Stimulated activated naive B cell treated with anti-CD40 and anti-IgM and Interleukin-4, amounts not matched to agents 10 μg/mL and 1 μg/mL and 100 μg/mL, for 72 hours (primary cell): ENCODE data around the gene MYH9.
A peak's percentile ranks its signal among the peaks of the same experiment; 100 is the strongest.

ENCODE experiments used
- ATAC-seq, 2 donors: fragments of 150-1000 bp; cut with Tn5 transposase; replicated peaks; 2 replicates each; pipeline ENCODE4 v1.10.0; 2021; ENCODE audit warnings: moderate library complexity in 1 of 2
- DNase-seq: peaks from one replicate; pipeline ENCODE4 v3.0.0; 2021
- H3K27ac Mint-ChIP-seq: one replicate; pipeline ENCODE4 v1.8.0; 2022; ENCODE audit warnings: mild to moderate bottlenecking, mixed read lengths
- H3K27me3 Mint-ChIP-seq, 2 donors: one replicate each; pipeline ENCODE4 v1.8.0; 2022; ENCODE audit warnings: mixed read lengths in 2 of 2
- H3K36me3 Mint-ChIP-seq, 2 donors: one replicate each; pipeline ENCODE4 v1.8.0; 2022; ENCODE audit warnings: mixed read lengths in 2 of 2, mild to moderate bottlenecking in 1 of 2
- H3K4me1 Mint-ChIP-seq, 2 donors: one replicate each; pipeline ENCODE4 v1.8.0; 2022; ENCODE audit warnings: mixed read lengths in 2 of 2, mild to moderate bottlenecking in 1 of 2
- H3K4me3 Mint-ChIP-seq, 2 donors: one replicate each; pipeline ENCODE4 v1.8.0; 2022; ENCODE audit warnings: mild to moderate bottlenecking in 2 of 2, mixed read lengths in 2 of 2, moderate library complexity in 1 of 2
- H3K9me3 Mint-ChIP-seq, 2 donors: one replicate each; pipeline ENCODE4 v1.8.0; 2022; ENCODE audit warnings: mixed read lengths in 2 of 2, mild to moderate bottlenecking in 1 of 2

The MYH9 gene

GRCh38 chr22:36348760-36349159 lies 39.0 kb downstream of the MYH9 start:
- no peak for ATAC-seq
- Mint-ChIP-seq H3K4me1 (peaks cover 49 to 89% of the 10 kb centered on the region in 2 donors), H3K27me3 (no peaks in the 10 kb centered on the region), H3K36me3 (peaks cover 30 to 57% of the 10 kb centered on the region in 2 donors), H3K9me3 (no peaks in the 10 kb centered on the region), H3K27ac (peak overlapping the region; percentile 42), H3K4me3 (no peak overlapping the region)
- no peak for DNase-seq

DNA sequence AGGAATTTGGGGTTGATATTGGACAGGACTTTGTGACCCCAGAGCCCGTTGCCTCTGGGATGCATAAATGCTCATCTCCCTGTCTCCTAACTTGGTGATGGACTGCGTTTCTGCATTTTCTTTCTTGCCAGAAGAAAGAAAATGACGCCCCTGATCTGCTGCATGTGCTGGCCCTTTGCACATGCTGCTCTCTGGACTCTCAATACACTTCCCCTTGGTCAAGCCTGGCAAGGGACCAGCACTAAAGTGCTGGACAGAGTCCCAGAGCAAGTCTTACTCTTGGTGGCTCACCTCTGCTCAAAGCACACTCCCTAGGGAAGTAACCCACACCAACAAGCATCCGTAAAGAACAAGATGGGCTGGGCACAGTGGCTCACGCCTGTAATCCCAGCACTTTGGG lies 40.7 kb downstream of the MYH9 start:
- ATAC-seq (no peak), DNase-seq (no peak)
- no peaks in the 10 kb centered on the region for H3K9me3 Mint-ChIP-seq
- H3K27me3 Mint-ChIP-seq = no peaks in the 10 kb centered on the region
- no peak overlapping the region for H3K4me3 Mint-ChIP-seq
- peaks cover 37 to 63% of the 10 kb centered on the region in 2 donors for H3K36me3 Mint-ChIP-seq
- H3K27ac Mint-ChIP-seq = no peak overlapping the region
- H3K4me1 Mint-ChIP-seq = peaks cover 44 to 89% of the 10 kb centered on the region in 2 donors

DNA sequence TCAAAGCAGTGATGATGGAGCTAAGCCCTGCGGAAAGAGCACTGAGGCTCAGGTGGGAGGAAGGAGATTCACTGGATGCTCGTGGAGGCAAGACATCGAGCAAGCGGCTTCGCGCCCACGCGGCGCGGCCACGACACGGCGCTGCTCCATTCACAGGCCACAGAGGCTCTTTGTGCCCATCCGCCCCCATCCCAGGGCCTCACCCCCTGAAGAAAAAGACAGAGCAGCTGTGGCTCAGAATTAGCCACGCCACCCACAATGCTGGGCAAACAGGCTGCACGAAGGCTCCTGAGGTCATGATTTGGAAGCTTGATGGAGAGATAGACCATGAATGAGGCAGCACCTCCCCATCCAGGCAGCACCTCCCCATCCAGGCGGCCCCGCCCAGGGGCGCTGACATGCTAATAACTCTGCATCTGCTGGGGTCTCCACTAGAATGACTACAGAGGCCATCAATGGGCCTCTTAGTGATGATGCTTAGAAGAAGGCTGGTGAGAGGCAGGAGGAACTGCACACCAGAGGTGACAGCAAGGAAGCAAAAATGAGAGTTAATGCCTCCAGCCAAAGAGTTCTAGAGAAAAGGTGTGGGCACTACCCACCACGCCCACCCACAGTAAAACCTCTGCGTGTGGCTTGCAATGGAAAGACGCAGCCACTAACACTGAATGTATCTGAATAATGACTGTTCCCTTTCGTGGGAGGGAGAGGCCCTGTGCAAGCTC lies 43.5 kb downstream of the MYH9 start:
- H3K27ac Mint-ChIP-seq = peak overlapping the region; percentile 94
- peak; percentile 58 for DNase-seq
- H3K9me3 Mint-ChIP-seq = no peaks in the 10 kb centered on the region
- no peaks in the 10 kb centered on the region for H3K27me3 Mint-ChIP-seq
- peak; percentile 91 for ATAC-seq
- H3K4me1 Mint-ChIP-seq = peaks cover 41 to 77% of the 10 kb centered on the region in 2 donors
- H3K36me3 Mint-ChIP-seq = peaks cover 56 to 78% of the 10 kb centered on the region in 2 donors
- H3K4me3 Mint-ChIP-seq = peak overlapping the region; percentile 71 to 72

DNA sequence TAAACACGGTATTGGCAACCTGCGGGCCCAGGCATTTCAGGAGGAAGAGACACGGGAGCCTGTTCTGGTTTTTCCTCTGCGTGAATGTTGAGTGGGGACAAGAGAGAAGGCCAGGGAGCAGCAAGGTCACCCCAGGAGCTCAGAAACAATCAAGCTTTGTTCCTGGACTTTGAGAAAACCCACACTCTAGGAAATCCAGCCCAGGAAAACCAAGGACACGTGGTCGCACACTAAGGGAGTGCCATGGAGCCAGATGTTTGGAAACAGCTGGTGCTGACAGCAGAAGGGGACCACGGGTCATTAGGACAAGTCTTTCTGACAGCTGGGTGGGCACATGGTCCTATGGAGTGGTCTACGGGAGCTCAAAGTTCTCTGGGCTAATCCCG lies 44.1 kb downstream of the MYH9 start:
- peak overlapping the region; percentile 94 for H3K27ac Mint-ChIP-seq
- no peak for DNase-seq

GRCh38 chr22:36343070-36343719 lies 44.6 kb downstream of the MYH9 start:
- H3K4me3 Mint-ChIP-seq = no peak overlapping the region
- peaks cover 40 to 82% of the 10 kb centered on the region in 2 donors for H3K4me1 Mint-ChIP-seq
- DNase-seq = no peak
- H3K27ac Mint-ChIP-seq = peak overlapping the region; percentile 94
- peaks cover 61 to 82% of the 10 kb centered on the region in 2 donors for H3K36me3 Mint-ChIP-seq
- no peaks in the 10 kb centered on the region for H3K27me3 Mint-ChIP-seq
- no peak for ATAC-seq
- H3K9me3 Mint-ChIP-seq = no peaks in the 10 kb centered on the region

More for the DNA sequence above, 44.1 kb downstream of the MYH9 start:
- Mint-ChIP-seq H3K27me3 (no peaks in the 10 kb centered on the region), H3K4me3 (peak overlapping the region in 1 of 2 donors; percentile 30), H3K36me3 (peaks cover 60 to 78% of the 10 kb centered on the region in 2 donors), H3K4me1 (peaks cover 40 to 77% of the 10 kb centered on the region in 2 donors), H3K9me3 (no peaks in the 10 kb centered on the region)
- ATAC-seq = no peak

DNA sequence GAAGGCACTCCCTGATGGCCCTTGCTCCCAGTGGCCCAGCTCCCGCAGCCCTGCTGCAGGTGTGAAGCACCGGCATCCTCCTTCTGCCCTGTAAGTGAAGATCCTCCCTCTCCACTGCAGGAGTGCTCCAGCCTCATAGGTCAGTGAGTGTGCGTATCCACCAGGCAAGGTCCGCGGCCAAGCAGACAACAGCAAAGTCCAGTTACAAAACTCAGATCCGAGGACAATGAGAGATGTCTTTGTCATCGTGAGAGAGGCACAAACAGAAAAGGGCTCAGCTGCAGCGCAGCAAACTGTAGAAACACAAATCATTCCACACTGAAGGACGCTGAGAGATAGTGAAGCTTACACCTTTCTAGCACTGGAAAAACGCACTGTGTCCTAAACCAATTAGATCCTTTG lies 46.1 kb downstream of the MYH9 start:
- Mint-ChIP-seq H3K36me3 (peaks cover 62 to 78% of the 10 kb centered on the region in 2 donors), H3K9me3 (no peaks in the 10 kb centered on the region), H3K4me3 (no peak overlapping the region), H3K27me3 (no peaks in the 10 kb centered on the region), H3K4me1 (peaks cover 42 to 86% of the 10 kb centered on the region in 2 donors), H3K27ac (peak overlapping the region; percentile 25)
- DNase-seq (no peak), ATAC-seq (no peak)

- no peak for ATAC-seq
- Mint-ChIP-seq H3K27ac (peak overlapping the region; percentile 92), H3K9me3 (no peaks in the 10 kb centered on the region), H3K4me3 (peak overlapping the region in 1 of 2 donors; percentile 14), H3K27me3 (no peaks in the 10 kb centered on the region), H3K36me3 (peaks cover 68 to 78% of the 10 kb centered on the region in 2 donors), H3K4me1 (peaks cover 49 to 88% of the 10 kb centered on the region in 2 donors)
- no peak for DNase-seq
These were observed 47.1 kb downstream of the MYH9 start for GRCh38 chr22:36340621-36341020.

GRCh38 chr22:36339171-36340065 lies 48.3 kb downstream of the MYH9 start:
- no peaks in the 10 kb centered on the region for H3K9me3 Mint-ChIP-seq
- no peak for ATAC-seq
- H3K27ac Mint-ChIP-seq = peak overlapping the region; percentile 66
- peaks cover 54 to 88% of the 10 kb centered on the region in 2 donors for H3K4me1 Mint-ChIP-seq
- peaks cover 65 to 81% of the 10 kb centered on the region in 2 donors for H3K36me3 Mint-ChIP-seq
- peak overlapping the region; percentile 16 to 21 for H3K4me3 Mint-ChIP-seq
- no peak for DNase-seq
- H3K27me3 Mint-ChIP-seq = no peaks in the 10 kb centered on the region

DNA sequence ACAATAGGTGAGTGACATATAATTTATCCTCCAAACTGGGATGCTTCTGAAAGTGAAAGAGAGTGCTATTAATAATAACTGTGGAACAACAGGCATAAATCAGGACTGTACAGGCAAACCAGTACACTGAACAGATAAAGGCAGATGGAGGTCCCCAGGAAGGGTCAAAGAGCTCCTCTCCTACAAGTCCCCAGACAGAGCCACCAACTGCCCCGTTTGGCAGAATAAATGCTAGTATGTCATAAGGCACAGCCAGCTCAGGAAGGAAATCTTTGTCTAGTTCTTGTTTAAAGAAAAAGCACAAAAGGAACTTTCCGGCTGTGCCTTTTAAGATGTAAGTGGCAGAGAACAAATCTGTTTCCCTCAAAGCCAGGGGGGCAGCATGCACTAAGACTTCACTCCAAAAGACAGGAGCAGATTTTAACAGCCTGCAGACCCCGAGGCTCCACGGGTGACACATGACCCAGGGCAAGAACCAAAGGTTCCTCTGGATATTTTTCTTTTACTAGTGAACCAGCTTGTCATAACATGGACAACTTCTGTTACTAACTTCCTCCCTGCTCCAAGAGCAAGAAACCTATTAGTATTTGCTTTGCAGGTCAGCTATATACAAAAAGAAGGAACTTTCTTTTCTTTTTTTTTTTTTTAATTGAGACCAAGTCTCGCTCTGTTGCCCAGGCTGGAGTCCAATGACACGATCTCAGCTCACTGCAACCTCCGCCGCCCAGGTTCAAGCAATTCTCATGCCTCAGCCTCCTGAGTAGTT lies 50.2 kb downstream of the MYH9 start:
- H3K4me3 Mint-ChIP-seq = peak overlapping the region in 1 of 2 donors; percentile 15
- H3K9me3 Mint-ChIP-seq = no peaks in the 10 kb centered on the region
- peak overlapping the region; percentile 95 for H3K27ac Mint-ChIP-seq
- DNase-seq (no peak), ATAC-seq (no peak)
- no peaks in the 10 kb centered on the region for H3K27me3 Mint-ChIP-seq
- H3K4me1 Mint-ChIP-seq = peaks cover 60 to 88% of the 10 kb centered on the region in 2 donors
- H3K36me3 Mint-ChIP-seq = peaks cover 71 to 82% of the 10 kb centered on the region in 2 donors

- Mint-ChIP-seq H3K27me3 (no peaks in the 10 kb centered on the region), H3K27ac (peak overlapping the region; percentile 95), H3K4me1 (peaks cover 70 to 92% of the 10 kb centered on the region in 2 donors), H3K9me3 (no peaks in the 10 kb centered on the region), H3K4me3 (peak overlapping the region; percentile 54 to 62), H3K36me3 (peaks cover 67 to 81% of the 10 kb centered on the region in 2 donors)
- ATAC-seq (no peak), DNase-seq (no peak)
These were observed 51.3 kb downstream of the MYH9 start for GRCh38 chr22:36336246-36337182.

GRCh38 chr22:36335621-36336020 lies 52.1 kb downstream of the MYH9 start:
- Mint-ChIP-seq H3K9me3 (no peaks in the 10 kb centered on the region), H3K4me3 (no peak overlapping the region), H3K27ac (peak overlapping the region; percentile 97), H3K27me3 (no peaks in the 10 kb centered on the region), H3K4me1 (peaks cover 76 to 96% of the 10 kb centered on the region in 2 donors), H3K36me3 (peaks cover 72 to 81% of the 10 kb centered on the region in 2 donors)
- ATAC-seq (no peak), DNase-seq (no peak)

GRCh38 chr22:36334821-36335603 lies 52.8 kb downstream of the MYH9 start:
- DNase-seq (no peak), ATAC-seq (no peak)
- H3K4me1 Mint-ChIP-seq = peaks cover 79 to 100% of the 10 kb centered on the region in 2 donors
- H3K4me3 Mint-ChIP-seq = peak overlapping the region; percentile 4 to 15
- peaks cover 73 to 83% of the 10 kb centered on the region in 2 donors for H3K36me3 Mint-ChIP-seq
- no peaks in the 10 kb centered on the region for H3K9me3 Mint-ChIP-seq
- H3K27ac Mint-ChIP-seq = peak overlapping the region; percentile 97
- no peaks in the 10 kb centered on the region for H3K27me3 Mint-ChIP-seq
